Effector CD8-positive, alpha-beta T cell (primary cell): ENCODE results near the gene TACR2.

Experiments used
- DNase-seq: peaks from one replicate; lab custom pipeline; 2025; lab: John Stamatoyannopoulos, UW

Gene TACR2

GRCh38 chr10:69374931-69375306, 41.8 kb downstream of the TACR2 start:
- DNase-seq, result no peak

- DNase-seq, result no peak
Observed at GRCh38 chr10:69374242-69374641, 42.5 kb downstream of the TACR2 start.

- no peak for DNase-seq
Observed at GRCh38 chr10:69372126-69372980, 44.4 kb downstream of the TACR2 start.

GRCh38 chr10:69367469-69367868, 49.2 kb downstream of the TACR2 start:
- DNase-seq, result no peak

GRCh38 chr10:69366738-69367137, 50.0 kb downstream of the TACR2 start:
- no peak for DNase-seq

GRCh38 chr10:69364232-69364940, 52.3 kb downstream of the TACR2 start:
- DNase-seq, result no peak

- DNase-seq, result no peak
Observed at GRCh38 chr10:69363666-69364065, 53.1 kb downstream of the TACR2 start.

GRCh38 chr10:69362471-69362954, 54.2 kb downstream of the TACR2 start:
- DNase-seq, result no peak

GRCh38 chr10:69361303-69361614, 55.5 kb downstream of the TACR2 start:
- no peak for DNase-seq

- DNase-seq, result no peak
Observed at GRCh38 chr10:69360485-69361302, 56.0 kb downstream of the TACR2 start.

GRCh38 chr10:69359594-69359993, 57.1 kb downstream of the TACR2 start:
- no peak for DNase-seq

GRCh38 chr10:69359148-69359547, 57.6 kb downstream of the TACR2 start:
- no peak for DNase-seq

- no peak for DNase-seq
Observed at GRCh38 chr10:69358148-69358795, 58.4 kb downstream of the TACR2 start.

- no peak for DNase-seq
Observed at GRCh38 chr10:69356187-69356586, 60.5 kb downstream of the TACR2 start.

GRCh38 chr10:69353977-69354635, 62.6 kb downstream of the TACR2 start:
- no peak for DNase-seq
